Tibial artery (tissue), 4 donors: ENCODE measurements around the gene ETNK2.
"Not testable (repeated sequence)": the region's sequence is repeated elsewhere in the genome, so short reads cannot be mapped to it uniquely, and the experiment has no call there.

Source experiments
- DNase-seq, 2 donors: peaks; one replicate each; pipeline ENCODE4 v3.0.0-alpha.2; 2019
- H3K27ac ChIP-seq, 2 donors: fragments of 200-600 bp; sonication (generic) in 1 of 2; 1 replicate in 1 of 2; 2 replicates in 1 of 2; pipeline ENCODE4 v1.5.1; 2018 to 2019; ENCODE audit warnings: mild to moderate bottlenecking in 1 of 2
- H3K27me3 ChIP-seq, 2 donors: fragments of 200-600 bp; sonication (generic) in 1 of 2; one replicate each; pipeline versions ENCODE4 v1.5.1 to v1.6.0; 2016 to 2019
- H3K36me3 ChIP-seq, 3 donors: fragments of 200-600 bp; sonication (generic) in 2 of 3; one replicate each; pipeline ENCODE4 v1.5.1; 2016 to 2019; ENCODE audit warnings: mild to moderate bottlenecking in 2 of 3
- H3K4me1 ChIP-seq, 4 donors: fragments of 200-600 bp; sonication (generic) in 2 of 4; 1 replicate in 3 of 4; 2 replicates in 1 of 4; pipeline ENCODE4 v1.5.1; 2016 to 2019
- H3K4me3 ChIP-seq, 2 donors: fragments of 200-600 bp; sonication (generic) in 1 of 2; 1 replicate in 1 of 2; 2 replicates in 1 of 2; pipeline ENCODE4 v1.5.1; 2018 to 2019; ENCODE audit warnings: mild to moderate bottlenecking in 2 of 2
- H3K9me3 ChIP-seq, 3 donors: fragments of 200-600 bp; sonication (generic) in 1 of 3; one replicate each; pipeline ENCODE4 v1.5.1; 2016 to 2019
- intact Hi-C: fragments of 100-400 bp; cut with DNase I; formaldehyde crosslinking; loops from one replicate; pipeline ENCODE4 v1.15.0; 2023; ENCODE audit warnings: low total_unique reads
- TF ChIP-seq, protein P1 (sequence below), 2 experiments: fragments of 200-600 bp in 1 of 2; fragments of 450-650 bp in 1 of 2; IDR thresholded peaks; one replicate each; pipeline ENCODE4 v1.5.1; 2017 to 2019; ENCODE audit warnings: antibody characterized with exemption in 2 of 2, mild to moderate bottlenecking in 1 of 2, moderate library complexity in 1 of 2

ETNK2 gene

GRCh38 chr1:204102029-204102611 lies 49.7 kb downstream of the ETNK2 start:
- H3K36me3 ChIP-seq = no peaks in the 10 kb centered on the region
- no peaks in the 10 kb centered on the region for H3K9me3 ChIP-seq
- no peak for DNase-seq
- H3K4me3 ChIP-seq = no peak overlapping the region
- intact Hi-C loops = no loop called here
- H3K27ac ChIP-seq = no peak overlapping the region
- TF ChIP-seq, protein P1, sequence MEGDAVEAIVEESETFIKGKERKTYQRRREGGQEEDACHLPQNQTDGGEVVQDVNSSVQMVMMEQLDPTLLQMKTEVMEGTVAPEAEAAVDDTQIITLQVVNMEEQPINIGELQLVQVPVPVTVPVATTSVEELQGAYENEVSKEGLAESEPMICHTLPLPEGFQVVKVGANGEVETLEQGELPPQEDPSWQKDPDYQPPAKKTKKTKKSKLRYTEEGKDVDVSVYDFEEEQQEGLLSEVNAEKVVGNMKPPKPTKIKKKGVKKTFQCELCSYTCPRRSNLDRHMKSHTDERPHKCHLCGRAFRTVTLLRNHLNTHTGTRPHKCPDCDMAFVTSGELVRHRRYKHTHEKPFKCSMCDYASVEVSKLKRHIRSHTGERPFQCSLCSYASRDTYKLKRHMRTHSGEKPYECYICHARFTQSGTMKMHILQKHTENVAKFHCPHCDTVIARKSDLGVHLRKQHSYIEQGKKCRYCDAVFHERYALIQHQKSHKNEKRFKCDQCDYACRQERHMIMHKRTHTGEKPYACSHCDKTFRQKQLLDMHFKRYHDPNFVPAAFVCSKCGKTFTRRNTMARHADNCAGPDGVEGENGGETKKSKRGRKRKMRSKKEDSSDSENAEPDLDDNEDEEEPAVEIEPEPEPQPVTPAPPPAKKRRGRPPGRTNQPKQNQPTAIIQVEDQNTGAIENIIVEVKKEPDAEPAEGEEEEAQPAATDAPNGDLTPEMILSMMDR (IDR thresholded peaks at IDR 0.05) = no peak
- no peaks in the 10 kb centered on the region for H3K27me3 ChIP-seq
- peaks cover 3 to 74% (median 55%) of the 10 kb centered on the region in 4 donors for H3K4me1 ChIP-seq

GRCh38 chr1:204099754-204100153 lies 52.1 kb downstream of the ETNK2 start:
- intact Hi-C loops, H3K27me3 ChIP-seq, H3K27ac ChIP-seq, H3K4me3 ChIP-seq, H3K9me3 ChIP-seq, DNase-seq, H3K36me3 ChIP-seq: not testable (repeated sequence)
- peaks cover 3 to 76% (median 54%) of the 10 kb centered on the region in 4 donors for H3K4me1 ChIP-seq

GRCh38 chr1:204098683-204099082 lies 53.2 kb downstream of the ETNK2 start:
- H3K27me3 ChIP-seq = no peaks in the 10 kb centered on the region
- no peak overlapping the region for H3K27ac ChIP-seq
- no peaks in the 10 kb centered on the region for H3K36me3 ChIP-seq
- TF ChIP-seq, protein P1 (IDR thresholded peaks at IDR 0.05) = no peak
- peaks cover 3 to 76% (median 54%) of the 10 kb centered on the region in 4 donors for H3K4me1 ChIP-seq
- H3K4me3 ChIP-seq = no peak overlapping the region
- intact Hi-C loops = no loop called here
- H3K9me3 ChIP-seq = no peaks in the 10 kb centered on the region
- DNase-seq = no peak

GRCh38 chr1:204096931-204097330 lies 54.9 kb downstream of the ETNK2 start:
- H3K4me1 ChIP-seq = peaks cover 0 to 76% (median 51%) of the 10 kb centered on the region in 4 donors

DNA sequence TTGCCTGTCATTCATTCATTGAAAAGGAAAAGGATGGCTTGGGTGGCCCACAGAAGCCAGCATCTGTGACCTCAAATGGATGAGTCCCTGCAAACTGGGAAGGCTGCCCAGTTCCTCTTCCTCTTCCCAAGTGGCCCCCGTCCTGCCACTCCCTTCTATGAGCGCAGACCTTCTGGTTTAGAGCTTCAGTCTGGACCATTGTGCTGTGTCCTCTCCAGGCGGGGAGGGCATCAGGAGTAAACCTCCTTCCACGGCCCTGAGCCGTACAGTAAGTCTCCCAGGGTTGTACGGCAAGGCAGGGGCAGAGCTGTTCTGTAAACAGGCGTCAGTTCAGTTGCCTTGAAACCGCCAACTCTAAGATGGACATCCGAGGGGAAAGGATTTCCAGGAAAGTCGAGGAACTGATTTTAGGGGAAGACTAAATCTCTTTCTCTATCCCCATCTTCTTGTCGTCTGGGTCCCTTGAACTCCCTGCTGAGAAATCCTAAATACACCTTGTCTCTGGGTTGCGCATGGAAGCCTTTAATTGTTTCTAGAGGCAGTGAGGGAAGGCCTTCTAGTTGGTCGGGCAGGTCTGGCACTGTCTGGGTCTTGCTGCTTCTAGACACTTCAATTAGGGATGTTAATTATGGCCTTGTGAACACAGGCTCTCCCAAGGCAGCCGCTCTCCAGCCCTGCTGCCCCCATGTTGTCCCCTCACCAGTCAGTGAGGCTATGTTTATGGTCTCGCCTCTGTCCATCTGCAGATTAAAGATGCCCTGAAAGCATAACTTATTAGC lies 56.8 kb downstream of the ETNK2 start:
- TF ChIP-seq, protein P1 (IDR thresholded peaks at IDR 0.05) = no peak
- intact Hi-C loops = no loop called here
- no peak for DNase-seq
- H3K4me3 ChIP-seq = no peak overlapping the region
- no peak overlapping the region for H3K27ac ChIP-seq
- H3K9me3 ChIP-seq = no peaks in the 10 kb centered on the region
- H3K27me3 ChIP-seq = no peaks in the 10 kb centered on the region
- H3K4me1 ChIP-seq = peaks cover 0 to 77% (median 55%) of the 10 kb centered on the region in 4 donors
- H3K36me3 ChIP-seq = no peaks in the 10 kb centered on the region

More at GRCh38 chr1:204096931-204097330, 54.9 kb downstream of the ETNK2 start:
- no peak overlapping the region for H3K27ac ChIP-seq
- TF ChIP-seq, protein P1 (IDR thresholded peaks at IDR 0.05) = no peak
- H3K9me3 ChIP-seq = no peaks in the 10 kb centered on the region
- intact Hi-C loops = no loop called here
- H3K36me3 ChIP-seq = no peaks in the 10 kb centered on the region
- DNase-seq = no peak
- no peak overlapping the region for H3K4me3 ChIP-seq
- no peaks in the 10 kb centered on the region for H3K27me3 ChIP-seq

DNA sequence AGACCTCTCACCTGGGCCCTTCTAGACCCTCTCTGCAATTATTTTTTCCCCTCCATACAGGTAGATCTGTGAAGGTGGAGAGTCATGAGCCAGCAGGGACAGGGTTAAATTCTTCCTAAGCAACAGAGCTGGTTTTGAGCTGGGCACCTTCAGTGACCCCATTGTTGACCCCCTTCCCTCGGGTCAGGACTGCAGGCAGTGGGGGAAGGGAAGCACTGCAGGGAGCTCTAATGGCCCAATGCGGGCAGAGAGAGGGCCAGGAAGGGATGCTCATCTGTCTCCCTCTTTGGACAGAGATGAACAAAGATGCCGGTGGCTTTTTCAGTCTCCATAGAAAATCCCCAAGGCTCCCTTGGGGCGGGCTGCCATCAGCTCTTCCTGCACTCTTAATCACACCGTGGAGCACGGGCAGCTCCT lies 57.5 kb downstream of the ETNK2 start:
- H3K36me3 ChIP-seq = no peaks in the 10 kb centered on the region
- no peaks in the 10 kb centered on the region for H3K9me3 ChIP-seq
- H3K4me3 ChIP-seq = no peak overlapping the region
- H3K27ac ChIP-seq = no peak overlapping the region
- DNase-seq = no peak
- peaks cover 6 to 77% (median 59%) of the 10 kb centered on the region in 4 donors for H3K4me1 ChIP-seq
- TF ChIP-seq, protein P1 (IDR thresholded peaks at IDR 0.05) = no peak
- H3K27me3 ChIP-seq = no peaks in the 10 kb centered on the region
- intact Hi-C loops = no loop called here
